HG03175 (cell line): ENCODE measurements around the gene MXI1.
"Not testable (repeated sequence)": the region's sequence is repeated elsewhere in the genome, so short reads cannot be mapped to it uniquely, and the experiment has no call there.

Experiments
- ATAC-seq: cut with Tn5 transposase; IDR thresholded peaks from one replicate; pipeline ENCODE4 v1.9.1; 2021; ENCODE audit warnings: mild to moderate bottlenecking, moderate library complexity; ENCODE audit not compliant: unreplicated experiment

MXI1 gene

DNA sequence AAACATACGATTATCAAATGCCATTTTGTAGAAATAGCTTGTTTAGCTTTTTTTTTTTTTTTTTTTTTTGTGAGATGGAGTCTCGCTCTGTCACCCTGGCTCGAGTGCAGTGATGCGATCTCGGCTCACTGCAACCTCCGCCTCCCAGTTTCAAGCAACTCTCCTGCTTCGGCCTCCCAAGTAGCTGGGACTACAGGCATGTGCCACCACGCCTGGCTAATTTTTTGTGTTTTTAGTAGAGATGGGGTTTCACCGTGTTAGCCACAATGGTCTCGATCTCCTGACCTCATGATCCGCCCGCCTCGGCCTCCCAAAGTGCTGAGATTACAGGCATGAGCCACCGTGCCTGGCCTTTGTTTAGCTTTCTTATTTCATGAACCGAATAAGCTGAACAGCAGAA is 65.6 kb downstream of the MXI1 start:
- not testable (repeated sequence) for ATAC-seq

DNA sequence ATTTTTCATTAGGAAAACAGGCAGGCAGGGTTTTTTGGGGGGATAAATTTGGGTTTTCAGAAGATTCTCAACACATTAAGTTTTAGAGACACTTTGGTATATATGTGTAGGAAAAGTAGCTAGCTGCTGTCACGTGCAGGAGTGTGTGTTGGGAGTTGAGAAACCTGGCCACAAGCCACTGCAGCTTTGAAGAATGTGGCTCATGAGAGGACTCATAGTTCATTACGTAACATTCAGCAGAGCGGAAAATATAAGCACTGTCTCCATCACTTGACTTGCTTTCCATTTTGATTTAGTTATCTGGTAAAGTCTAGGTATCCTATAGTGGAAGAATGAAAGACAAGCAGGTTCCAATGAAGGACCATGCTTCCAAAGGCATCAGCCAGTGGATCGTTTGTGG is 66.1 kb downstream of the MXI1 start:
- no peak for ATAC-seq

DNA sequence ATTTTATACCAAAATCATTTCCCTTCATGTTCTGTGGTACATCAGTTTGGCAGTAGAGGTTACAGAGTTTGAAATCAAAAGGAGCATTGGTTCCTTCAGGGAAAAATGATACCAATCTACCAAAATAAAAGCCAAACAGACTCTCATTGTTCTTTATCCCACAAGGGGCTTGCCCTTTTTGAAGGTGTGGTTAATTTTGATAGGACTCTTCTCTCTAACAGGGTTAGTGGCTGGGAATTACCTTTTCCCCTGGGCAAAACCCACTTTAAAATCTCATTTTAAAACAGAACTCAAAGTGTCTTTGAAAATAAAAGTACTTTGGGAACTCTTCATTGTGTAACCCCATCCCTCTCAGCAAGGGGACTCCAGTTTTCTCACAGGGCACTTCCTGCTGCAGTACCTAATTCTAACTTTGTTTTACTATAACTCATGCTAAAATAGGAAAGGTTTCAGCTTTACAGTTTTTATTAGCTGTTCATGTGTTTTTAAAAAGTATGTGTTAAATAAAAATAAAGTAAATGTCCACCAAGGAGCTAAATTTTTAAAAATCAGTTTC is 66.7 kb downstream of the MXI1 start:
- no peak for ATAC-seq

- ATAC-seq, result no peak
Measured at GRCh38 chr10:110274647-110275046, 67.2 kb downstream of the MXI1 start.

- ATAC-seq, result no peak
Measured at GRCh38 chr10:110275128-110275729, 67.8 kb downstream of the MXI1 start.

GRCh38 chr10:110276603-110277002 is 69.2 kb downstream of the MXI1 start:
- no peak for ATAC-seq

- ATAC-seq, result no peak
Measured at GRCh38 chr10:110277591-110277990, 70.2 kb downstream of the MXI1 start.

DNA sequence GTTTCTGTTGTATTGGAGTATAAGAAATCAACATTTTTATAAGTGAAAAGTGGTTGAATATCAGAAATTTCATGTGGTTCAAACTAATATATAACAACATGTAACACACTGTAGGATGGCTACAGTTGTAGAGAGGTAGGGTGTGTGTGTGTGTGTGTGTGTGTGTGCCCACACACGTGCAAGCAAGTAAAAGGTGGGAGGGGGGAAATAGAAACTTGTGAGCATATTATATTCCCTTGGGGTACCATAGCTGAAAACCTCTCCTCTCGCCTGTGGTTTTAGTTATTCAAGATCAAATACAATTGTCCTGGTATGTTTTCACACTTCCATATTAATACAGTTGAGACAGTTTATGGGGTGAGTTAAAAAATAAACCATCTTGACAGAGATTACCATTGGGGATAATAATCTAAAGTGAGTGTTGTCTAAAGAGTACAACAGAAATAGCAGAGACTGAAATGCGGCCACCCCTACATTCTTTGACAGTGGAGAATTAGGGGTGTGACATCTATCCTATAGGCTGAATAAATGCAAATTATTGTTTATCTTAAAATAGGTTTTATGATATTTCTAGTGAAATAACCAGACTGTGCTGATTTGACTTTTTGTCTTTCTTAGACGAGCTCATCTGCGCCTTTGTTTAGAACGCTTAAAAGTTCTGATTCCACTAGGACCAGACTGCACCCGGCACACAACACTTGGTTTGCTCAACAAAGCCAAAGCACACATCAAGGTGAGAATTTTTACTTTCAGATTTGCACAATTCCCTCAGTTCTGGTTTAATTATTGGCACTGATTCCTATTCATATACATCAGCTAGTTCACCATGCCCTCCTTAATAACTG is 71.4 kb downstream of the MXI1 start:
- no peak for ATAC-seq

DNA sequence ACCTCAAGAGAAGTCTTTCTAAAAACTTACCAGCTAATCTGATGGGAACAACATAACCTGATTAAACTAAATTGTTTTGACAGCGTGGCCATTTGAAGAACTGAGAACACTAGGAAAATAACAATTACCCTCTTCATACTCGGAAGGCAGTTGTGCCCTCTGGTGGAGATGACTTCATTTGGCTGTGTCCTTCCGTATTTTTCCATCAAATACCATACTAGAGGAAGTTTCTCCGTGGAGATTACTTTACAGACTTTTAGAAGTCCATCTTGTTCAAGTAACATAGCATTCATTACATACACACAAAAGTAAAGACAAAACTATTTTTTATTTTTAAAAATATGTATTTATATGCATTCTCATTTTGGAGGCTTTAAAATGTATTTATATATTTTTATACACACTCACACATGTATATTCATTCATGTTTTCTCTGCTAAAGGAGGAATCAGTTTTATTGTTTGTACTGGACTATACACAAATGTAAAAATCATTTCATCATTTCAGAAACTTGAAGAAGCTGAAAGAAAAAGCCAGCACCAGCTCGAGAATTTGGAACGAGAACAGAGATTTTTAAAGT is 72.1 kb downstream of the MXI1 start:
- peak; percentile 49 for ATAC-seq

DNA sequence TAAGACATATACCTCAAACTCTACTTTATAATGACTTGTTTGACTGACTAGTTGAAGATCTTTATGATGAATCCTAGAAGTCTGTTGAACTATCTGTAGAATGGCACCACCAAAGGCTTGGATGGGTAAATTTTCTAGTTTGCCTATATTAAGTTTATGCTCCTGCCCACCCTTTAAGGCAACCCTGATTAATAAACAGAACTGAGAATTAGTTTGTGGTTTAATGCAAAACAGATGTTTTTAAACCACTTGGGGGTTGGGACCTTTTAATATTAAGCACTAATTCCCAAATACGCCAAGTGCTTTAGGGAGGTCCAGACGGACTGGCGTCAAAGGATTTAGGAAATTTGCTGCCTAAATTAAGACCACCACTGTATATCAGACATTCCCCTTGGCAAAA is 76.9 kb downstream of the MXI1 start:
- ATAC-seq, result no peak

DNA sequence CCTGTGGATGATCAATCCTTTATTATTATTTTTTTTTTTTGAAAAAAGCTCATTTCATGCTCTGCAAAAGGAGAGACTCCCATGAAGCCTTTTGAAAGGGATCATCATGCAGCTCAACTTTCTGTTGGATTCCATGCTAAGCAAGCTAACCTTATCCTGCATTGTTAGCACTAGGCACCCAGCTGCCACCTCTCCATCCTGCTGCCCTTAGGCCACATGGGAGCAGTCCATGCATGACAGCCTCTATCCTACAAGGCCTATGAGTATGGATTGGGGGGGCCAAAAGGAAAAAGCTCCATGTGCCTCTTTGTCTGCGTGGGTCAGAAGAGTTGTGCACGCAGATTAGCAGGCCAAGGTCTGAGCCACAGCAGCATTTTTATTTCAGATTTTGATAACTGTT is 78.1 kb downstream of the MXI1 start:
- ATAC-seq, result no peak

DNA sequence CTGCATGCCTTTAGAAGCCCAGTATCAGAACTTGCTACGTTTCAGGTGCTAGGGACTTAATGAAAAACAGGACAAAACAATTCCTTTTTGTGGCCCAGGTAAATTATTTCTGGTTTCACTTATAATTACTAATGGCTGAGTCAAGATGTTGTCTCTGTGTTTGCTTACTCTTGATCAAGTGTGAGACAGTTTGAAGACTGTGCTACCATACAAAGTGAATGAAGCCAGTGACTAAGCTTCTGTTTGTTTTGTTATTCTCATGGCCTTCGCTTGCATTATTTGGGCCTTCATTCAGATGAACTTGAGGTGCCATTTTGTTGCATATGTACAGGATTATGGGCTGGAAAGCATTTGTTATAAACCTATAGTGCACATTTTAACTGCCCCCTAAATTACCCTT is 79.4 kb downstream of the MXI1 start:
- ATAC-seq, result no peak

DNA sequence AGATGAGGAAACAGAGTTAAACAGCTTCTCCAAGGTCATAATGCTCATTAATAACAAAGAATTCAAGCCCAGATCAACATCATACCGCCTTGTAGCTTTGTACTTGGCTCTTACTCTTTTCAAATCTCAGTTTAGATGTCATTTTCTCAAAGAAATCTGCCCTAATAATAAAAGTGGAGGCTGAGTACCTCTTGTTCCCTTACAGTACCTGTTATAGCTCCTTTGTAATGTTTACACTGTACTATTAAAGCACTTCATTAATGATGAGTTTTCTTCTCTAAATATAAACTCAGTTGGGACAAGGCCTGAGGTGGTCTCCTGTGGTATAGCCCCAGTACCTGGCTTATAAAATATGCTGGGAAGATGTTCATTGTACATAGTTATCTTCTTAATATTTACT is 89.6 kb downstream of the MXI1 start:
- ATAC-seq, result no peak

DNA sequence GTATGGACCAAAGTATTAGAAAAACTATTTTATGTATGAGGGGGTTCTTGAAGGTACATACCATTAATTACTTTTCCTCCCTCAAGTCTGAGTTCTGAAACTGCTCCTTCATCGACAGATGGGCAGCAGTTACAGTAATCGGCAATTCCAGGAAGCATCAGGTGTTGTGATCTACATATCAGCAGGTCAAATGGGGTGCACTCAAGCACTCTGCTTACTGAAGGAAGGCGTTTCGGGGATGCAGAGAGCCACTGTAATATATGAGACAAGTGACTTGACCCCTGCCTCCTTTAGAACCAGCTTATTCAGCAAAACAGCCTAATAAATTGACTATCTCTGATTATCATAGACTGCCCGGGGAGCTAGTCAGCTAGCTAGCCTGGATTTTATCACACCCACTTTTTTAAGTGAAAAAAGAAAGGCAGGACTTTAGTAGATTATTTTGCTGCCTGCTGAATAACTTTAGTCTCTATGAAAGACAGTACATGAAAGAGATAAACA is 93.1 kb downstream of the MXI1 start:
- ATAC-seq, result no peak

DNA sequence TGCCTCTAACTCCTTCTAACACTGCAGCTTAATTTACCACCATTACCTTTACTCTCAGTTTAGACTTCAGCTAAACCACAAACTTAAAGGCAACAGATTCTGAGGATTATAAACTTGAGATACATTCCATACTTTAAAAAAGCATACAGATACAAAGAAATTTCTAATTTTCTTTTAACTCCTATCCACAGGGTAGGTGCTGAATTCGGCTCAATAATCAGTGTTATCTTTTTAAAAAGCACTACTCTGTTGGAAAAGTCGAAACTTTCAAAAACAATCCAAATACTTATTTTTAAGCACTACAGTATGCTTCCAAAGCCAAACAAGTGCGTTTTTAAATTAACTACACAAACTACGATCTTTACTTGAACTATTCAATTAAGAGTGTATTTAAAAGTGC is 96.3 kb downstream of the MXI1 start:
- no peak for ATAC-seq

- ATAC-seq, result peak; percentile 47
Measured at GRCh38 chr10:110304394-110304779, 97.0 kb downstream of the MXI1 start.

- ATAC-seq, result peak; percentile 93
Measured at GRCh38 chr10:110304780-110305421, 97.5 kb downstream of the MXI1 start, which contains the start of gene SMNDC1. TSS of gene SMNDC1 (minus strand) at chr10:110304920. CDS start at chr10:110303587, 1,333 bp downstream.

- ATAC-seq, result peak; percentile 47
Measured at GRCh38 chr10:110305767-110306451, 98.5 kb downstream of the MXI1 start.

DNA sequence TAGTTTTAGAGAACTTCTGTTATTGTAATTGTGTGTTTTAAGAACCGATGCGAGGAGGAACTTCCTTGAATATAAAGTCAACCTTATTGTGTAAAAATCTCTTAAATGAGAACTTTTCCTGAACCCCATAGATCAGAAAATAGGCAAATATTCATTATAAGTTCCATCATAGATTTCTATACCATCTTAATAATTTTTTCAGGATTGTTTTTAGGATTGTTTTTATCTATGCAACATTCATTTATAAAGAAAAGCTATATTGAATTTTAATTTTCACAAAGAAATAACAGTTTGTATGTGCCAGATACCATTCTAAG is 99.0 kb downstream of the MXI1 start:
- no peak for ATAC-seq

GRCh38 chr10:110307805-110308204 is 100.4 kb downstream of the MXI1 start:
- no peak for ATAC-seq

- ATAC-seq, result no peak
Measured at GRCh38 chr10:110310741-110311140, 103.3 kb downstream of the MXI1 start.
